Activated naive CD4-positive, alpha-beta T cell treated with anti-CD3 and anti-CD28 coated beads for 36 hours (primary cell): ENCODE measurements around the gene NVL. TPM values are rescaled to one million over a fixed set of nuclear protein-coding genes. Genes with fewer than 3 reads are reported as not detected.

Experiments
- CTCF ChIA-PET: fragments of 350-600 bp; sonication (Branson Sonifier 250); formaldehyde crosslinking; loops from one replicate; lab custom pipeline; 2021; ENCODE audit warnings: antibody characterized with exemption; lab: Charles Lee
- DNase-seq: peaks from one replicate; pipeline ENCODE4 v3.0.0-alpha.2; 2020
- H3K27ac Mint-ChIP-seq: one replicate; pipeline ENCODE4 v1.8.0; 2021; ENCODE audit warnings: mild to moderate bottlenecking, mixed read lengths
- H3K27me3 Mint-ChIP-seq: one replicate; pipeline ENCODE4 v1.8.0; 2021; ENCODE audit warnings: low read depth, mixed read lengths
- H3K36me3 Mint-ChIP-seq: one replicate; pipeline ENCODE4 v1.8.0; 2021; ENCODE audit warnings: low read depth, mixed read lengths
- H3K4me1 Mint-ChIP-seq: one replicate; pipeline ENCODE4 v1.8.0; 2021; ENCODE audit warnings: low read depth, mixed read lengths
- H3K4me3 Mint-ChIP-seq: one replicate; pipeline ENCODE4 v1.8.0; 2021; ENCODE audit warnings: mild to moderate bottlenecking, moderate library complexity, mixed read lengths
- H3K9me3 Mint-ChIP-seq: one replicate; pipeline ENCODE4 v1.8.0; 2021; ENCODE audit warnings: mixed read lengths
- intact Hi-C: fragments of 100-400 bp; cut with micrococcal nuclease; formaldehyde crosslinking; loops from one replicate; pipeline ENCODE4 v1.15.1; 2023
- total RNA-seq, 2 experiments: library from RNA; stranded (reverse); gene quantifications; one replicate each; pipeline ENCODE4 v1.2.3, GENCODE V29; 2021

The NVL gene
- total RNA-seq, 2 experiments from 2014 or later, result 26.7 to 29.9 TPM

DNA sequence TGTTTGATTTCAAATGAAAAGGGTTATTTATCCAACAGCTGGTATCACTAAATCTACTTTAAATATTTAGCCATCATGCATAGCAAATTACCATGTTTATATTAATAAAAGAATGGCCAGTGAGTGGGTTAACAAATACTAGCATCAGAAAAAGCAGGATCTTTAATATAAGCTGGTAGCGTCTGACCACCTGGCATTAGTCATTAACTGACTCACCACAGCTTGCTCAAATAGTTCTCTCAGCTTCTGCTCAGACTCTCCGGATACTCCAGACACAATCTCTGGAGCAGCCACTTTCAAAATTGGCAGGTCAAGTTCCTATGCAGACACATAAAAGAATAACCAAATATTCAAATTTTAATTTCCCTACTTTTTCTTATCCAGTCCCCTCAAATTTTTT is 29.6 kb downstream of the NVL start:
- Mint-ChIP-seq H3K27me3 (no peaks in the 10 kb centered on the region), H3K36me3 (peaks cover 24% of the 10 kb centered on the region), H3K4me3 (no peak overlapping the region), H3K27ac (no peak overlapping the region), H3K4me1 (no peaks in the 10 kb centered on the region), H3K9me3 (no peaks in the 10 kb centered on the region)
- no peak for DNase-seq
- intact Hi-C loops, result no loop called here
- CTCF ChIA-PET, result interaction anchor here (0.6 kb wide), 2 partner anchors 12 to 620 kb away, joined by 3 read pairs; no protein-coding TSS in a partner anchor

DNA sequence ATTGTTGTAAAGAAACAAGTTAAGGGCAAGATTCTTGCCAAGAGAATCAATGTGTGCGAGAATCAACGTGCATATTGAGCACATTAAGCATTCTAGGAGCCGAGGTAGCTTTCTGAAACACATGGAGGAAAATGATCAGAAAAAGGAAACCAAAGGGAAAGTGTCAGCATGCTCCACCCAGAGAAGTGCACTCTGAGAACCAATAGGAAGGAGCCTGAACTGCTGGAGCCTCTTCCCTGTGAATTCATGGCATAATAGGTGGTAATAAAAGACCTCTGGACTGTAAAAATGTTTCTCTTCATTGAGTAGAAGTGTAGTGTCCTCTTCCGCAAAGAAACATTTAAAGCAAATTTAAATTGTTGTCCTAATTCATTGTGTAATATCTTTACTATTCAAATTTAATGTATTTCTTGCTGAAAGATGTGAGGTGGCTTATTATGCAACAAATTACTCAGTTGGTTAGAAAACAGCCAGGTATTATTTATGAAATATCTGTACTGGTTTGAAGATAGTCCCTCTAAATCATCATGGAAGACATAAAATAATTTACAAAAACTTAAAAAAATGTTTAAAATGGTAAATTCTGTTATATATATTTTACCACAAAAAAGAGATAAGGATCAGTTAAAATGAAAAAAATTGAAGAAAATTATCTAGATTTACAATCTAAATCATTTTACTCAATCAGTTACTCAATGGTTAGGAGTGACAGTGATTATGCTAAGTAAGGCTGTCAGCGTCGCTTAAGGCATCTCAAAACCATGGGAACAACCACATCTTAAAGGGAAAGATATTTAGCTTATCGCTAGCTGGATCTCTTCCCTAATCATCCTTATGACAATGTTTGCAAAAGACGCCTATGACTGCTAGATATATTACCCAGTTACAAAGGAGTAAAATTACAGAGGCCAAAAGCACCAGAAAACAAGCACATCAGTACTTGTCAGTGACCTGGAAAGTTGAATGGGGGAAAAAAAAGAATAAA is 31.3 kb downstream of the NVL start:
- CTCF ChIA-PET, result no interaction called here
- Mint-ChIP-seq H3K27me3 (no peaks in the 10 kb centered on the region), H3K4me1 (no peaks in the 10 kb centered on the region), H3K4me3 (no peak overlapping the region), H3K9me3 (no peaks in the 10 kb centered on the region), H3K36me3 (peaks cover 27% of the 10 kb centered on the region), H3K27ac (no peak overlapping the region)
- no peak for DNase-seq
- intact Hi-C loops, result no loop called here

DNA sequence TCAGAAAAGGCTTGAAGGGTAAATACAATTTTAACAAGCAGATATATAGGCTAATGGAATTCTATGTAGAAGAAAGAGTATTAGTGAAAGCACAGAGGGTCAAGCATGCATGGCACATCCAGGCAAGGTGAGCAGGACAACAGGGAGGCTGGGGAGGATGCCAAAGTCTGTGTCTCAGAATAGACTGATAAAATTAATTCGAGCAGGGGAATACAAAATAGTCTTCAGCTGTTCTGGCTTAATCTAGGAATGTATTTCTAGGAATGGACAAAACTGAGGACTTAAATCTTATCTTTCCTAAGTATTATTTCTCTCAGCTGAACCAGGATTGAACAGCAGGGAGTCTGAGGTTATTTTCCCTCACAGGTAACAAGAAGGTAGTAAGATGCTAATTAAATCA is 35.2 kb downstream of the NVL start:
- Mint-ChIP-seq H3K4me1 (no peaks in the 10 kb centered on the region), H3K9me3 (no peaks in the 10 kb centered on the region), H3K27me3 (no peaks in the 10 kb centered on the region), H3K27ac (no peak overlapping the region), H3K36me3 (peaks cover 25% of the 10 kb centered on the region), H3K4me3 (no peak overlapping the region)
- CTCF ChIA-PET, result no interaction called here
- intact Hi-C loops, result no loop called here
- no peak for DNase-seq

DNA sequence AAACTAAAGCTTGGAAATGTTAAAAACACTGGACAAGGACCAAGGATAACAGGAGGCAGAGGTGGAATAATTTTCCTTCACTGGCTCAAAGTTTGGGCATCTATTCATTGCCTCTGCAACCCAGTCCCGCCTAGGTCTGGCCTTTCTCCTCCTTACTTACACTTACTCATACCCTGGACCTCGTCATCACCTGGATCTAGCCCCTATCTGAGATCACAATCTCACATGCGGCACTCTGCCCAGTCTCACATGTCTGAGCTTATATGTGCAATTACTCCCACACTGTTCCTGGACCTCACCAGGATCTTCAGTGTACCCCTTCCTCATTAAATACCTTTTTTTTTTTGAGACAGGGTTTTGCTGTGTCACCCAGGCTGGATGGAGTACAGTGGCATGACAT is 37.6 kb downstream of the NVL start:
- Mint-ChIP-seq H3K27me3 (no peaks in the 10 kb centered on the region), H3K4me1 (no peaks in the 10 kb centered on the region), H3K27ac (no peak overlapping the region), H3K9me3 (no peaks in the 10 kb centered on the region), H3K4me3 (no peak overlapping the region), H3K36me3 (peaks cover 20% of the 10 kb centered on the region)
- intact Hi-C loops, result no loop called here
- CTCF ChIA-PET, result interaction anchor here (0.9 kb wide), 1 partner anchor 38 kb away, joined by 3 read pairs; the partner anchor contains the start of gene NVL
- DNase-seq, result no peak

DNA sequence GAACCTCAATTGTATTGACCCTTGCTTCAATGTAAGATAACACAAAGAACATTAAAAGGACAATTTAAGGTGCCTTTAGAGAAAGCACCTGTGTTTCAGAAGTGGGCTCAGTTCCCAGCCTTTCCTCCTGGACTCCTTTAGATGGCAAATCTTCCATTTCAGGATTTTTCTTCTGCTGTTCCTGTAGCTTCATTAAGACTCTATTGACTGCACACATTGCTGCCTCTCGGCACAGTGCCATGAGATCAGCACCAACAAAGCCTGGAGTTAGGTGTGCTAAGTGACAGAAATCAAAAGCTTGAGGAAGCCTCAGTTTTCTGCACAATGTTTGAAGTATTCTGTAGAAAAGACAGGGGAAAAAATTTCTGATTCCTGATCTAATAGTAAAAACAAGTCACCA is 40.6 kb downstream of the NVL start:
- Mint-ChIP-seq H3K27me3 (no peaks in the 10 kb centered on the region), H3K9me3 (no peaks in the 10 kb centered on the region), H3K36me3 (peaks cover 12% of the 10 kb centered on the region), H3K4me3 (no peak overlapping the region), H3K27ac (no peak overlapping the region), H3K4me1 (no peaks in the 10 kb centered on the region)
- CTCF ChIA-PET, result no interaction called here
- intact Hi-C loops, result no loop called here
- no peak for DNase-seq

DNA sequence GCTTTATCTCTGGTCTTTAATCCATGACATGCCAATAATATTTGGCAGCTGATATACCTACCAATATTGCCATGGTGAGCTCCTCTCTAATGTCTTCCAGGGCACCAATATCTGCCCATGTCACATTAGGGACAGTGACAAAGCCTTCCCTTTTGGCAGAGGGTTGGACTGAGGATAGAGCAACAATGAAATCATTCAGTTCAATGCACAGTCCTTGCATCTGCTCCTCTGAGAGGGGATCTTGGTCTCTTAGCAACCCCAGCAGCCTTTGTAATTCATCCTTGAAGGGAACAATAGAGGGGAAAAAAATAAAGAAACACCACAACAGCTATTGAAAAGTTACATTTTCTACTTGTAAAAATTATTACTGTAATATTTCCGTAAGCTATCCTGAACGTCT is 42.3 kb downstream of the NVL start:
- Mint-ChIP-seq H3K9me3 (no peaks in the 10 kb centered on the region), H3K4me3 (no peak overlapping the region), H3K36me3 (peaks cover 14% of the 10 kb centered on the region), H3K27me3 (no peaks in the 10 kb centered on the region), H3K4me1 (no peaks in the 10 kb centered on the region), H3K27ac (no peak overlapping the region)
- CTCF ChIA-PET, result interaction anchor here (0.7 kb wide), 1 partner anchor 1141 kb away, joined by 3 read pairs; no protein-coding TSS in a partner anchor
- intact Hi-C loops, result no loop called here
- DNase-seq, result no peak

DNA sequence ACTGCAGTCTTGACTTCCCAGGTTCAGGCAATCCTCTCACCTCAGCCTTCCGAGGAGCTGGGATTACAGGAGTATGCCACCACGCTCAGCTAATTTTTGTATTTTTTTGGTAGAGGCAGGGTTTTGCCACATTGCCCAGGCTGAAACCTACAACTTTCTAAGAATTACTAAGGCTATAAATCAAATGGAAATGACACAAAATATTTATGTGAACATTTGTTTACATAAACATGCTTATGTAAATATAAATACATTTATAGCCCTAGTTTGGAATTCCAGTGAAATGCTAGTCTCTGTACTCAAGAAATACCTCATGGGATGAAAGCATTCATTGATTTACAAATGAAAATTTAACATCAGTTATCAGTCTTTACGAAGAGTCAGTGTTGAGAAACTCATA is 47.8 kb downstream of the NVL start:
- H3K4me1 Mint-ChIP-seq, result no peaks in the 10 kb centered on the region
- H3K9me3 Mint-ChIP-seq, result no peaks in the 10 kb centered on the region
- H3K27ac Mint-ChIP-seq, result no peak overlapping the region
- H3K4me3 Mint-ChIP-seq, result no peak overlapping the region
- CTCF ChIA-PET, result interaction anchor here (1.0 kb wide), 1 partner anchor 166 kb away, joined by 3 read pairs; no protein-coding TSS in a partner anchor
- DNase-seq, result no peak
- H3K27me3 Mint-ChIP-seq, result no peaks in the 10 kb centered on the region
- peaks cover 21% of the 10 kb centered on the region for H3K36me3 Mint-ChIP-seq
- intact Hi-C loops, result no loop called here

DNA sequence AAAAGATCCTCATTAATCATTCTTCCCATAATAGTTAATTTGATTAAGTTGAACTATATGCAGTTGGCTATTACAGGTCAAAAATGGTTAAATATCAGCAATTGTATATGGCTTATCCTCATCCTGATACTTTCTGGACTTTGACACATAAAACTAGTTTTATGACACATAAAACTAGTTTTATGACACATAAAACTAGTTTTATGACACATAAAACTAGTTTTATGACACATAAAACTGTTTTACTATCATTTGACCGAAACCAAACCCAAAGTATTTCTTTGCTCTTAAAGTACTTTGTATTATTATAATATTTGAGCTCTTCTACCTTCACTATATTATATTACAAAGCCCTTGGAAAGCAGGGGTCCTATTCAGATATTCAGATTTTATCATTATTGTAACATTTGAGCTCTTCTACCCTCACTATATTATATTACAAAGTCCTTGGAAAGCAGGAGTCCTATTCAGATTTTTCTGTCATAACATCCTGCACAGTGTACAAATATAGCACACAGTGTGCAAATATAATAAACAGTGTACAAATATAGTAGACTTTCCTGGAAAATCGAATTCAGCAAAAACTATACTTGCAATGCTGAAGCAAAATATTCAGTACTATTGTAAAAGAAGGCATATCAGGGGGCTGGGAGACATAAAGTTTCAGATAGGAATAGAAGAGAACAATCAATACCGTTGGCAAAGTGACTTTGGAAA is 53.0 kb downstream of the NVL start:
- intact Hi-C loops, result no loop called here
- CTCF ChIA-PET, result interaction anchor here (0.8 kb wide), 1 partner anchor 156 kb away, joined by 4 read pairs; no protein-coding TSS in a partner anchor
- no peaks in the 10 kb centered on the region for H3K9me3 Mint-ChIP-seq
- H3K27me3 Mint-ChIP-seq, result no peaks in the 10 kb centered on the region
- DNase-seq, result no peak
- no peak overlapping the region for H3K27ac Mint-ChIP-seq
- H3K4me3 Mint-ChIP-seq, result no peak overlapping the region
- no peaks in the 10 kb centered on the region for H3K4me1 Mint-ChIP-seq
- H3K36me3 Mint-ChIP-seq, result peaks cover 19% of the 10 kb centered on the region

DNA sequence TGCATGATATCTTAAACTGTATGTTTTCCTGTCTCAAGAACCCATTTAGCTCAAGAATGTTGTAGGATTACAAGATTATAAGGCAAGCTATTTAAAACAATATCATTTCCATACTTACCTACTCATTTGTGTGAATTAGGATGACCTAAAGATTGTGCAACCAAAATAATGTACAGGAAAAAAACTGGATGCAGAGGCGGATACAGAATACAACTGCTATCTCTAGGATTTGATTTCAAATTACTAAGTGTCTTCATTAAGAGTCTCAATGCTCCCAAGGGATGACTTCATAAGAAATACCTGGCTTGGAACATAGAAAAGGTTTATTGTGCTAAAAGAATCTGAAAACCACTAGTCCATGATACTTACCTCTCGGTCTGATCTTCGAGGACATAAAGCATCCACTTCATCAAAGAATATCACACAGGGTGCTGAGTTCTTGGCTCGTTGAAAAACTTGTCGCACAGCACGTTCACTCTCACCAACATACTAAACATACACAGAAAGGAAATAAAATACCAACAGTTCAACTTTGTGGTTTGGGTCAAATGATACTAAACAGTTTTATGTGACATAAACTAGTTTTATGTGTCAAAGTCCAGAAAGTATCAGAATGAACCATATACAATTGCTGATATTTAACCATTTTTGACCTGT is 54.9 kb downstream of the NVL start:
- CTCF ChIA-PET, result interaction anchor here (1.2 kb wide), 1 partner anchor 106 kb away, joined by 3 read pairs; no protein-coding TSS in a partner anchor
- Mint-ChIP-seq H3K4me3 (no peak overlapping the region), H3K27ac (no peak overlapping the region)

DNA sequence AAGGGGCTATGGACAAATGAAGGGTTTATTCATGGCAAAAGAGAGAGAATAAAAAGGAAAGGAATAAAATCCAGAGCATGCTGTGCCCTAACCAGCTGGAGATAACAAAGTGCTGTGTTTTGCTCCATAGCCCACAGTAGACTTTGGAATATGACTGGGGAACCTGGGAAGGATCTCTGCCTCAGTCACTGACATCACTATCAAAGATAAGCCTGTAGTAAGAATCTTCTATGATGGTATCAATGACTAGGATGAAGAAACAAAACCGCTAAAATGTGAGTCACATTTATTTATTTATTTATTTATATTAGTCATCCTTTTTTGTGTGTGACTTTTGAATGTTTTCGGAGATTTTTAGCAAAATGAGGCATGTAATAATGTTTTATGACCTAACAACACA is 56.3 kb downstream of the NVL start:
- no peak overlapping the region for H3K27ac Mint-ChIP-seq
- H3K36me3 Mint-ChIP-seq, result peaks cover 24% of the 10 kb centered on the region
- no peaks in the 10 kb centered on the region for H3K27me3 Mint-ChIP-seq
- DNase-seq, result no peak
- no peaks in the 10 kb centered on the region for H3K4me1 Mint-ChIP-seq
- H3K4me3 Mint-ChIP-seq, result no peak overlapping the region
- H3K9me3 Mint-ChIP-seq, result no peaks in the 10 kb centered on the region
- CTCF ChIA-PET, result interaction anchor here (0.6 kb wide), 1 partner anchor 750 kb away, joined by 3 read pairs; no protein-coding TSS in a partner anchor
- intact Hi-C loops, result no loop called here

More for the DNA sequence above, 54.9 kb downstream of the NVL start:
- Mint-ChIP-seq H3K27me3 (no peaks in the 10 kb centered on the region), H3K4me1 (no peaks in the 10 kb centered on the region), H3K36me3 (peaks cover 15% of the 10 kb centered on the region), H3K9me3 (no peaks in the 10 kb centered on the region)
- no peak for DNase-seq
- intact Hi-C loops, result no loop called here

DNA sequence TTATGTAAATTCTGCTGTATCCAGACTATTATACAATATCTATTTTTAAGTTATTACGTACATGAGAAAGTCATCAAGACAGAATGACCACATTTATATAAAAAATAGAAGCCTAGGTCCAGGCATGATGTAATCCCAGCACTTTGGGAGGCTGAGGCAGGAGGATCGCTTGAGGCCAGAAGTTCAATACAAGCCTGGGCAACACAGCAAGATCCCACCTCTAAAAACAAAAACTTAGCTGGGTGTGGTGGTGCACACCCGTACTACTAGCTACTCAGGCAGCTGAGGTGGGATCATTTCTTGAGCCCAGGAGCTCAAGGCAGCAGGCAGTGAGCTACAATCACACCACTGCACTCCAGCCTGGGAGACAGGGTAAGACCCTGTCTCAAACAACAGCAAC is 58.9 kb downstream of the NVL start:
- intact Hi-C loops, result no loop called here
- no peaks in the 10 kb centered on the region for H3K9me3 Mint-ChIP-seq
- no peaks in the 10 kb centered on the region for H3K27me3 Mint-ChIP-seq
- H3K36me3 Mint-ChIP-seq, result peaks cover 26% of the 10 kb centered on the region
- H3K4me3 Mint-ChIP-seq, result no peak overlapping the region
- H3K4me1 Mint-ChIP-seq, result no peaks in the 10 kb centered on the region
- CTCF ChIA-PET, result no interaction called here
- no peak overlapping the region for H3K27ac Mint-ChIP-seq
- DNase-seq, result no peak

DNA sequence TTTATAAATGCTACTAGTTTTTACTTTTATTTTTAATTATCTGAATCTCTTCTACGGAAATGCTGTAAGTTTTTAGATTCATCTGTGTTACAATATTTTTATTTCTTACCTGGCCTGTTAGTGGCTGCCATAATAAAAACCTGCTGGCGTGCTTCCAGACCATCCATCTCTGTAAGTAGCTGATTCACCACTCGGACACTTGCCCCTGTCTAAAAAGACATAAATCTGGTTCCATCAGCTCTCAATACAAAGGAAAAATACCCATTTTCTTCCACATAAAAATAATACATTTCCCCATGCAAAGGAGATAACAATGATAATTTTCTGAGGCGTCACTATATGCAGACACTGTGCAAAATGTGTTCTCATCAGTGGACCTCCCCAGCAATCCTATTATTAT is 62.0 kb downstream of the NVL start:
- H3K36me3 Mint-ChIP-seq, result peaks cover 23% of the 10 kb centered on the region
- no peaks in the 10 kb centered on the region for H3K9me3 Mint-ChIP-seq
- DNase-seq, result no peak
- H3K27ac Mint-ChIP-seq, result no peak overlapping the region
- CTCF ChIA-PET, result no interaction called here
- intact Hi-C loops, result no loop called here
- no peaks in the 10 kb centered on the region for H3K27me3 Mint-ChIP-seq
- H3K4me3 Mint-ChIP-seq, result no peak overlapping the region
- H3K4me1 Mint-ChIP-seq, result peaks cover 2% of the 10 kb centered on the region
